PFSK-1 (cell line): ENCODE data around the gene RNU6-1.

Experiments
- FOXP2 ChIP-seq: optimal IDR thresholded peaks from 2 replicates; pipeline ENCODE3; 2011; ENCODE audit warnings: borderline replicate concordance, control low read depth, inconsistent platforms; ENCODE audit not compliant: insufficient read depth; ENCODE audit errors: extremely low read length, extremely low read depth
- POLR2AphosphoS5 ChIP-seq: IDR thresholded peaks from 2 replicates; pipeline ENCODE4 v1.6.1; 2012; ENCODE audit warnings: low read depth, mild to moderate bottlenecking, control low read depth, low read length, moderate library complexity
- SIN3A ChIP-seq: IDR thresholded peaks from 2 replicates; pipeline ENCODE4 v1.6.1; 2012; ENCODE audit warnings: mild to moderate bottlenecking, low read length, moderate library complexity, borderline replicate concordance; ENCODE audit not compliant: insufficient read depth
- TAF1 ChIP-seq: IDR thresholded peaks from 2 replicates; pipeline ENCODE4 v1.6.1; 2012; ENCODE audit warnings: low read length, control low read depth, borderline replicate concordance; ENCODE audit not compliant: insufficient read depth
- TF ChIP-seq, protein P1 (sequence below), 2 experiments: IDR thresholded peaks; 2 replicates each; pipeline versions ENCODE4 v1.6.1 to v1.8.0; 2011 to 2012; ENCODE audit warnings: low read depth in 2 of 2, low read length in 2 of 2, control low read depth in 1 of 2, inconsistent platforms in 1 of 2, mild to moderate bottlenecking in 1 of 2, moderate library complexity in 1 of 2; ENCODE audit not compliant: insufficient read depth in 1 of 2

RNU6-1 gene

DNA sequence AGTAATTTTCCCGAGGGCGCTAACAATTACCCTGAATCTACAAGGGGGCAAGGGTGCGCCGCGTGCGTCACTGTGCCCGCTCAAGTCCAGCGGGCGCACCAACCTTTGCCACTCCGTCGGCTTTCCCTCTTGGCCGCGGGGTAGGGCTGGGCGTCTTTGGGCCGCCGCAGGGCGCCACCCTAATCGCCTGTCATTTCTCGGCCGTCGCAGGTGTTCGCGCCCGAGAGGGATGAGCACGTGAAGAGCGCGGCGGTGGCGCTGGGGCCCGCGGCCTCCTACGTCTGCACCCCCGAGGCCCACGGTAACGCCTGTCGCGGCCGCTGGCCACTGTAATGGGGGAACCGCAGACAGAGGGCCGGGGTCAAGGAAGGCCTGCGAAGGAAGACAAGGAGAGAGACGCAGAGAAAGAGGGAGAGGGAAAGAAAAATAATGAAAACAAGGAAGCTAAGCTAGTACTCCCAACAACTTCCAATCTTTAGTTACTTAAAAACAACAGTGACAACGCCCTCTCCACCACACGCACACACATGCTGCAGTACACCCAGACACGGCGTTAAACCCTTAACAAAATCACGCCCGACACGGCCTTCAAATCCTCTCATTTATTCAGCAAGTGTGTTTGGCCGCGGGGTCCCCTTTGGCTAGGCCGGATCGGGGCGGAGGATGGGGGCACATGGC lies 10.7 kb downstream of the RNU6-1 start:
- TF ChIP-seq, protein P1, sequence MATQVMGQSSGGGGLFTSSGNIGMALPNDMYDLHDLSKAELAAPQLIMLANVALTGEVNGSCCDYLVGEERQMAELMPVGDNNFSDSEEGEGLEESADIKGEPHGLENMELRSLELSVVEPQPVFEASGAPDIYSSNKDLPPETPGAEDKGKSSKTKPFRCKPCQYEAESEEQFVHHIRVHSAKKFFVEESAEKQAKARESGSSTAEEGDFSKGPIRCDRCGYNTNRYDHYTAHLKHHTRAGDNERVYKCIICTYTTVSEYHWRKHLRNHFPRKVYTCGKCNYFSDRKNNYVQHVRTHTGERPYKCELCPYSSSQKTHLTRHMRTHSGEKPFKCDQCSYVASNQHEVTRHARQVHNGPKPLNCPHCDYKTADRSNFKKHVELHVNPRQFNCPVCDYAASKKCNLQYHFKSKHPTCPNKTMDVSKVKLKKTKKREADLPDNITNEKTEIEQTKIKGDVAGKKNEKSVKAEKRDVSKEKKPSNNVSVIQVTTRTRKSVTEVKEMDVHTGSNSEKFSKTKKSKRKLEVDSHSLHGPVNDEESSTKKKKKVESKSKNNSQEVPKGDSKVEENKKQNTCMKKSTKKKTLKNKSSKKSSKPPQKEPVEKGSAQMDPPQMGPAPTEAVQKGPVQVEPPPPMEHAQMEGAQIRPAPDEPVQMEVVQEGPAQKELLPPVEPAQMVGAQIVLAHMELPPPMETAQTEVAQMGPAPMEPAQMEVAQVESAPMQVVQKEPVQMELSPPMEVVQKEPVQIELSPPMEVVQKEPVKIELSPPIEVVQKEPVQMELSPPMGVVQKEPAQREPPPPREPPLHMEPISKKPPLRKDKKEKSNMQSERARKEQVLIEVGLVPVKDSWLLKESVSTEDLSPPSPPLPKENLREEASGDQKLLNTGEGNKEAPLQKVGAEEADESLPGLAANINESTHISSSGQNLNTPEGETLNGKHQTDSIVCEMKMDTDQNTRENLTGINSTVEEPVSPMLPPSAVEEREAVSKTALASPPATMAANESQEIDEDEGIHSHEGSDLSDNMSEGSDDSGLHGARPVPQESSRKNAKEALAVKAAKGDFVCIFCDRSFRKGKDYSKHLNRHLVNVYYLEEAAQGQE (IDR thresholded peaks at IDR 0.05; ENCODE audit: insufficient read depth in 1 of 2, low read depth in 2 of 2, low read length in 2 of 2) = no peak
- TF ChIP-seq TAF1 = no peak
- no peak for TF ChIP-seq POLR2AphosphoS5
- TF ChIP-seq FOXP2 = no peak
- no peak for TF ChIP-seq SIN3A

DNA sequence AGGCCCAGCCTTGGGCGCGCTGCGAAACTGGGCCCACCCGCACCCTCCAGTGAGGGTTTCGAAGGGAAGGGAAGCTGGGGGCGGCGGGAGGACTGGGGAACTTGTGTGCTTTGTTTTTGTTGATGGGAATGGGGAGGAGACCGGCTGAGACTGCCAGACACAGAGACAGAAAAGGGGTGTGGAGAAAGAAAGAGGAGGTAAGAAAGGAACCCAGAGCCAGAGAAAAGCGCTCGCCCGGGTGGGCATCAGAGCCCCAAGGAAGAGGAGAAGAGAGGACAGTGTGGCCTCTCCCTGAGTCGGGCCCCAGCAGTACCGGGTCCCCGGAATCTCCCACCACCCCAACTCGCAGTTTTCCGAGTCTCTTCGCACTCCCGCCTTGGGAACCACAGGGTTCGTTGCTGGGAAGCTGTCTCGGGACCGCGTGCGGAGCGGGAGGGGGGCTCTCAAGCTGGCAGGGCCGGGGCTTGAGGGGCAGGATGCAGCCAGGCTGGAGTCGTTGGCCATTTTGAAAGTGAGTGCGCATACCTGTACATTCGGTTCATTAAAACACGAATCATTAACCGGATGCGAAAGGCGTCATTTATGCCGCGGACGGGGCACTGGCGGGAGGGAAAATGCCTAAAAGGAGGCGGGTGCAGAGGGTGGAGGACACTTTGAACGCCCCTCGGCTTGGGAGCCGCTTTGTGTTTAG lies 11.4 kb downstream of the RNU6-1 start:
- TF ChIP-seq, protein P1 (IDR thresholded peaks at IDR 0.05; ENCODE audit: insufficient read depth in 1 of 2, low read depth in 2 of 2, low read length in 2 of 2) = no peak
- no peak for TF ChIP-seq SIN3A
- TF ChIP-seq TAF1 = no peak

DNA sequence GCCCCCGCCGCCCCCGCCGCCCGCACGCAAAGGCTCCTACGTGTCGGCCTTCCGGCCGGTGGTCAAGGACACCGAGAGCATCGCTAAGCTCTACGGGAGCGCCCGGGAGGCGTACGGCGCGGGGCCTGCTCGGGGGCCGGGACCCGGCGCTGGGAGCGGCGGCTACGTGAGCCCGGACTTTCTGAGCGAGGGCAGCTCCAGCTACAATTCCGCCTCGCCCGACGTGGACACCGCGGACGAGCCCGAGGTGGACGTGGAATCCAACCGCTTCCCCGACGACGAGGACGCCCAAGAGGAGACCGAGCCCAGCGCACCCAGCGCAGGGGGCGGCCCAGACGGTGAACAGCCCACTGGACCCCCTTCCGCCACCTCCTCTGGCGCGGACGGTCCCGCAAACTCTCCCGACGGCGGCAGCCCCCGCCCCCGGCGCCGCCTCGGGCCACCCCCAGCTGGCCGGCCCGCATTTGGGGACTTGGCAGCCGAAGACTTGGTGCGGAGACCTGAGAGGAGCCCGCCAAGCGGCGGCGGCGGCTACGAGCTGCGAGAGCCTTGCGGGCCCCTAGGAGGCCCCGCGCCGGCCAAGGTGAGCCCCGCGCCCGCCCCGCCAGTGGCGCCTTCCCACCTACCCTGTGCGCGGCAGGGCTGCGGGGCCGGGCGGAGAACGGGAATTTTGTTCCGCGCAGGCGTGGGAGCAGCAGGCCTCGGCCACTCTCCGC lies 12.1 kb downstream of the RNU6-1 start:
- TF ChIP-seq TAF1 (no peak), FOXP2 (no peak), SIN3A (no peak), POLR2AphosphoS5 (no peak)
- TF ChIP-seq, protein P1 (IDR thresholded peaks at IDR 0.05; ENCODE audit: insufficient read depth in 1 of 2, low read depth in 2 of 2, low read length in 2 of 2) = no peak

DNA sequence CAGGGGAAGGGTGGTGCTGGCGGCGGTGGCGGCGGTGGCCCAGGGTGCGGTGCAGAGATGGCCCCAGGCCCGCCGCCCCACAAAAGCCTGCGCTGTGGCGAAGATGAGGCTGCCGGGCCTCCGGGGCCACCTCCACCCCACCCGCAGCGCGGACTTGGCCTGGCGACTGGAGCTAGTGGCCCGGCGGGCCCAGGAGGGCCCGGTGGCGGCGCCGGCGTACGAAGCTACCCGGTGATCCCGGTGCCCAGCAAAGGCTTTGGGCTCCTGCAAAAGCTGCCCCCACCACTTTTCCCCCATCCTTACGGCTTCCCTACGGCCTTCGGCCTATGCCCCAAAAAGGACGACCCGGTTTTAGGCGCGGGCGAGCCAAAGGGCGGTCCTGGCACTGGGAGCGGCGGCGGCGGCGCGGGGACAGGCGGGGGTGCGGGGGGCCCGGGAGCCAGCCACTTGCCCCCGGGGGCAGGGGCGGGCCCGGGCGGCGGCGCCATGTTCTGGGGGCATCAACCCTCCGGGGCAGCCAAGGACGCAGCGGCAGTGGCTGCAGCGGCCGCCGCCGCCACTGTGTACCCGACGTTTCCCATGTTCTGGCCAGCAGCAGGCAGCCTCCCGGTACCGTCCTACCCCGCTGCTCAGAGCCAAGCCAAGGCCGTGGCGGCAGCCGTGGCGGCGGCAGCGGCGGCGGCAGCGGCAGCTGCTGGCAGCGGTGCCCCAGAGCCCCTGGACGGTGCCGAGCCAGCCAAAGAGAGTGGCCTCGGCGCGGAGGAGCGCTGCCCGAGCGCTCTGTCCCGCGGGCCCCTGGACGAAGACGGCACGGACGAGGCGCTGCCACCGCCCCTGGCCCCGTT lies 12.9 kb downstream of the RNU6-1 start:
- TF ChIP-seq FOXP2 (no peak), POLR2AphosphoS5 (no peak), SIN3A (no peak), TAF1 (no peak)
- TF ChIP-seq, protein P1 (IDR thresholded peaks at IDR 0.05; ENCODE audit: insufficient read depth in 1 of 2, low read depth in 2 of 2, low read length in 2 of 2) = no peak
